ENCODE data around the gene ARMS2.

ARMS2 gene

GRCh38 chr10:122461729-122462532, 7.5 kb downstream of the ARMS2 start:
- DNase-seq (ENCODE audit: insufficient read length, low spot score) (no peak), FAIRE-seq (no peak)
- no peak for TF ChIP-seq SPI1 (IDR thresholded peaks at IDR 0.05; ENCODE audit: low read depth, low read length)
- no peak for TF ChIP-seq PAX5 (IDR thresholded peaks at IDR 0.05; ENCODE audit: insufficient read depth, low read length, severe bottlenecking)
- TF ChIP-seq POU2F2 (IDR thresholded peaks at IDR 0.05; ENCODE audit: low read depth, low read length), result no peak

- no peak for TF ChIP-seq POLR2A (IDR thresholded peaks at IDR 0.05; ENCODE audit: low read depth, low read length)
- no peak for TF ChIP-seq POLR2AphosphoS5 (IDR thresholded peaks at IDR 0.05; ENCODE audit: low read depth, low read length)
- no peak for TF ChIP-seq PAX5 (IDR thresholded peaks at IDR 0.05; ENCODE audit: insufficient read depth, low read length, severe bottlenecking)
- TF ChIP-seq POU2F2 (IDR thresholded peaks at IDR 0.05; ENCODE audit: low read depth, low read length), result no peak
- TF ChIP-seq SPI1 (IDR thresholded peaks at IDR 0.05; ENCODE audit: low read depth, low read length), result no peak
- TF ChIP-seq TAF1 (IDR thresholded peaks at IDR 0.05; ENCODE audit: low read depth, low read length), result no peak
- FAIRE-seq (no peak), DNase-seq (ENCODE audit: insufficient read length, low spot score) (no peak)
Observed at GRCh38 chr10:122462533-122463465, 8.3 kb downstream of the ARMS2 start.

DNA sequence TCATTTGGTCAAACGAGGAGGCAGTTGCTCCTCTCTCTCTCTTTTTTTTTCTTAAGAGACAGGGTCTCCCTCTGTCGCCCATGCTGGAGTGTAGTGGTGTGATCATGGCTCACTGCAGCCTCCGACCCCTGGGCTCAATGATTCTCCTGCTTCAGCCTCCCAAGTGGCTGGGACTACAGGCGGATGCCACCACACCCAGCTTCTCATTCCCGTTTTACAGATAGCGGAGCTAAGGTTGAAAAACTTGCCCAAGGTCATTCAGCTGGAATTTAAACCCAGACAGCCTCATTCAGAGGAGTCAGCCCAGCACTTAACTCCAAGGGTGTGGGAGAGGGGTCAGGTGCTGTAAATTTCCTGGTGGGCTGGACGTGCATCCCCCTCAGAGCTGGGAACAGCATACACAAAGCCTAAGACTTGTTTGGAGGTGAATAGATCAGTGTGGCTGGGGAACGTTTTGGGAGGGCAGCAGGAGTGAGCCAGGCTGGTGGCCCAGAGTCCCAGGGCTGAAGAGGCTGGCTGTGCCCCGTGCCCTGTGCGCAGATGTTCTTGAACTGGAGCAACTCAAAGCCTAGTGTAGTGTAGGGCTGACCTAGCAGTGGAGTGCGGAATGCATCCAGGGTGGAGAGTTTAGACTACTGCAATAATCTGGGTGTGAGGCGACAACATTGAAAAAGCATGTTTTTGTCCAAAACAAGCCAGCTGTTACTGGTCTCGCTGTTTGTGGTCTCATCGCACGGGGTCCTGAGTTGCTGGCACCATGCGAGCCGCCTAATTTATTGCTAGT, 9.2 kb downstream of the ARMS2 start:
- no peak for FAIRE-seq
- no peak for DNase-seq (ENCODE audit: insufficient read length, low spot score)
- TF ChIP-seq SPI1 (IDR thresholded peaks at IDR 0.05; ENCODE audit: low read depth, low read length) (no peak), POLR2A (IDR thresholded peaks at IDR 0.05; ENCODE audit: low read depth, low read length) (no peak), TAF1 (IDR thresholded peaks at IDR 0.05; ENCODE audit: low read depth, low read length) (no peak), POU2F2 (IDR thresholded peaks at IDR 0.05; ENCODE audit: low read depth, low read length) (no peak), PAX5 (IDR thresholded peaks at IDR 0.05; ENCODE audit: insufficient read depth, low read length, severe bottlenecking) (no peak)

GRCh38 chr10:122464250-122464510, 9.7 kb downstream of the ARMS2 start:
- FAIRE-seq, result no peak
- no peak for DNase-seq (ENCODE audit: insufficient read length, low spot score)
- TF ChIP-seq PAX5 (IDR thresholded peaks at IDR 0.05; ENCODE audit: insufficient read depth, low read length, severe bottlenecking) (no peak), POLR2AphosphoS5 (IDR thresholded peaks at IDR 0.05; ENCODE audit: low read depth, low read length) (no peak), TAF1 (IDR thresholded peaks at IDR 0.05; ENCODE audit: low read depth, low read length) (no peak), POU2F2 (IDR thresholded peaks at IDR 0.05; ENCODE audit: low read depth, low read length) (no peak), POLR2A (IDR thresholded peaks at IDR 0.05; ENCODE audit: low read depth, low read length) (no peak), SPI1 (IDR thresholded peaks at IDR 0.05; ENCODE audit: low read depth, low read length) (no peak)

DNA sequence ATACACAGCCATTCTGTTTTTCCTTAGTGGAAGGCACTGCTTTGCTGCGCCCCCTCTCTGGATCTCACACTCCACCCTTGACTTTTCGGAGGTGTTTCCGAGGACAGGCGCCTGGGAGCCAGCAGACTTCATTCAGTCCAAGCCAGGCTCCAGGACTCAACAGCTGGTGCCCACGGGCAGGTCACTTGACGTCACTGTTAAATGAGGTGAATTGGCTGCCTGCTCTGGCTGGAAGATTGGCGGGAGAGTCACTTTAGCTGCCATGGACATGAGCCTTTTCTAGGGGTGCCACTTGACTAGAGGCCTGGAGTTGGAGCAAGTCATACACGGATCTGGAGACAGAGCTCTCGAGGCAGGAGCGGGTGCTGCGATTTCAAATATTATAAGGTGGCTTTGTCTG, 10.1 kb downstream of the ARMS2 start:
- TF ChIP-seq POLR2AphosphoS5 (IDR thresholded peaks at IDR 0.05; ENCODE audit: low read depth, low read length) (no peak), TAF1 (IDR thresholded peaks at IDR 0.05; ENCODE audit: low read depth, low read length) (no peak), SPI1 (IDR thresholded peaks at IDR 0.05; ENCODE audit: low read depth, low read length) (no peak), POLR2A (IDR thresholded peaks at IDR 0.05; ENCODE audit: low read depth, low read length) (no peak), PAX5 (IDR thresholded peaks at IDR 0.05; ENCODE audit: insufficient read depth, low read length, severe bottlenecking) (no peak), POU2F2 (IDR thresholded peaks at IDR 0.05; ENCODE audit: low read depth, low read length) (no peak)
- DNase-seq (ENCODE audit: insufficient read length, low spot score), result no peak
- FAIRE-seq, result no peak

- DNase-seq (ENCODE audit: insufficient read length, low spot score), result no peak
- TF ChIP-seq POU2F2 (IDR thresholded peaks at IDR 0.05; ENCODE audit: low read depth, low read length) (no peak), TAF1 (IDR thresholded peaks at IDR 0.05; ENCODE audit: low read depth, low read length) (no peak), POLR2A (IDR thresholded peaks at IDR 0.05; ENCODE audit: low read depth, low read length) (no peak), POLR2AphosphoS5 (IDR thresholded peaks at IDR 0.05; ENCODE audit: low read depth, low read length) (no peak), SPI1 (IDR thresholded peaks at IDR 0.05; ENCODE audit: low read depth, low read length) (no peak), PAX5 (IDR thresholded peaks at IDR 0.05; ENCODE audit: insufficient read depth, low read length, severe bottlenecking) (no peak)
- FAIRE-seq, result no peak
Observed at GRCh38 chr10:122465401-122466040, 11.1 kb downstream of the ARMS2 start.

DNA sequence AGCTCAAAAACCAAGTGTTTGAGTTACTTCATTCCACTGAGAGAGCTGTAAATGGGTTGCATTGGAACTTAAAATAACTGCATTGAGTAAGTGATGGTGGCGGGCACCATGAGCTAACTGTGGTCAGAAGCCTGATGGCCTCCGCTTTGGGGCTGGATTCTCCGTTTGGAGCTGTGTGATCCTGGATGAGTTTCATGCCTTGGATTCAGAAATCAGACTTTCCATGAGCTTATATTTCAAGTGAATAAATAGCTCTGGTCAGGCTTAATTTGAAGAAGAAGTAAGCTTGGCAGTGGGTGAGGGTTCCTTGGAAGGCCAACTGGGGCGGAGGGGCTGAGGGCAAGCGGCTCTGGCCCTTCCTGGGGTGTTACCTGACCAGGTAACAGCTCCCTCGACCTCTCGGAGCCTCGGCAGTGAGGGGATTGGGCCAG, 12.5 kb downstream of the ARMS2 start:
- TF ChIP-seq PAX5 (IDR thresholded peaks at IDR 0.05; ENCODE audit: insufficient read depth, low read length, severe bottlenecking), result no peak
- no peak for TF ChIP-seq POLR2A (IDR thresholded peaks at IDR 0.05; ENCODE audit: low read depth, low read length)
- TF ChIP-seq POU2F2 (IDR thresholded peaks at IDR 0.05; ENCODE audit: low read depth, low read length), result no peak
- TF ChIP-seq SPI1 (IDR thresholded peaks at IDR 0.05; ENCODE audit: low read depth, low read length), result no peak
- no peak for TF ChIP-seq TAF1 (IDR thresholded peaks at IDR 0.05; ENCODE audit: low read depth, low read length)
- no peak for TF ChIP-seq POLR2AphosphoS5 (IDR thresholded peaks at IDR 0.05; ENCODE audit: low read depth, low read length)
- no peak for DNase-seq (ENCODE audit: insufficient read length, low spot score)
- no peak for FAIRE-seq

DNA sequence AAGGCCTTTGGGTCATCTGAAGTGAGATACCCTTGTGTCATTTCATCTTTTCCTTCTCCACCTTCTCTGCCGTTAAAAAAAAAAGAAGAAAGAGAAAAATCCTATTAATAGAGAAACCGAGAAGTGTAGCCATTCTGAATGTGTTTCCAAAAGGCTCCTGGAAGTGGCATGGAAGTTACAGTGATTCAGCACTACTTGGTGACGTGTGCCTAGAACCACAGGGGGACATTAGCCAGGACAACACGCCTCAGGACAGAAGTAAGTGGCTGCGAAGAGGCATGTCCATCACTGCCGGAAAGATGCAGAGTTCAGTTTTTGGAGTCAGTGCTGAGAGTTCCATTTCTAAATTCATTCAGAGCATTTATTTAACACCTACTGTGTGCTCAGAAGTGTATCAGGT, 13.2 kb downstream of the ARMS2 start:
- FAIRE-seq, result no peak
- no peak for DNase-seq (ENCODE audit: insufficient read length, low spot score)
- no peak for TF ChIP-seq PAX5 (IDR thresholded peaks at IDR 0.05; ENCODE audit: insufficient read depth, low read length, severe bottlenecking)
- TF ChIP-seq POU2F2 (IDR thresholded peaks at IDR 0.05; ENCODE audit: low read depth, low read length), result no peak
- TF ChIP-seq TAF1 (IDR thresholded peaks at IDR 0.05; ENCODE audit: low read depth, low read length), result no peak
- TF ChIP-seq POLR2A (IDR thresholded peaks at IDR 0.05; ENCODE audit: low read depth, low read length), result no peak
- no peak for TF ChIP-seq POLR2AphosphoS5 (IDR thresholded peaks at IDR 0.05; ENCODE audit: low read depth, low read length)
- no peak for TF ChIP-seq SPI1 (IDR thresholded peaks at IDR 0.05; ENCODE audit: low read depth, low read length)
